Measurements from ENCODE around the gene TSPAN14. TPM values are rescaled to one million over a fixed set of nuclear protein-coding genes. Genes with fewer than 3 reads are reported as not detected.

The TSPAN14 gene
- total and polyA plus RNA-seq, 2 experiments from 2014 or later, result 17.9 to 40.7 TPM

DNA sequence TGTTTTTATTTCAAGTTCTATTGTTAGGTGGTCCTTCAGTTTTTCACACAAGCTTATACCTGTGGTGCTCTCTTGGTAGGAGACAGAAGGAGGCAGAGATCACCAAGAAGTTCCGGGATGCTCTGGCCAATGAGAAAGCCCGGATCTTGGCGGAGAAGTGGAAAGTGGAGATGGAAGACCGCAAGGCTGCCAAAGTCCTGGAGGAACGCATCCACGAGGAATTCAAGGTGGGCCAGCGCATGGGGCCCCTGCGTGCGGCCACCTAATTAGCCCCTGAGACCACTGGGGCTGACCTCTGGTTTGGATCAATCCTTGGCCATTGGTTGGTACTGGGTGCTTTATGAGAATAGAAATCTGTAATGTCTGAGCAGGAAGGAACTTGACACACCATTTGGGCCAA, 117.2 kb downstream of the TSPAN14 start:
- H3K4me3 Mint-ChIP-seq, result no peak overlapping the region
- Histone ChIP-seq H3K36me3 (ENCODE audit: insufficient read depth) (no peaks in the 10 kb centered on the region), H3K27me3 (ENCODE audit: insufficient read depth) (no peaks in the 10 kb centered on the region), H3K9me2 (ENCODE audit: insufficient read depth) (no peaks in the 10 kb centered on the region), H3F3A (replicated peaks; ENCODE audit: low read depth) (no peaks in the 10 kb centered on the region), H3K4me2 (no peak overlapping the region), H3K4me3 (no peak overlapping the region), H3K4me1 (ENCODE audit: insufficient read depth) (no peaks in the 10 kb centered on the region), H4K20me1 (replicated peaks; ENCODE audit: insufficient read depth) (no peaks in the 10 kb centered on the region), H3K79me2 (replicated peaks; ENCODE audit: insufficient read depth) (no peaks in the 10 kb centered on the region), H3K27ac (ENCODE audit: low read depth) (no peak overlapping the region), H2AFZ (no peak overlapping the region)
- TF ChIP-seq EZH2 (IDR thresholded peaks at IDR 0.05; ENCODE audit: low read depth, unreplicated experiment) (no peak), JUNB (IDR thresholded peaks at IDR 0.05; ENCODE audit: unreplicated experiment) (no peak), CREB1 (CRISPR knock-in tag; IDR thresholded peaks at IDR 0.05; ENCODE audit: low read depth) (no peak)
- TF ChIP-seq, protein P1, sequence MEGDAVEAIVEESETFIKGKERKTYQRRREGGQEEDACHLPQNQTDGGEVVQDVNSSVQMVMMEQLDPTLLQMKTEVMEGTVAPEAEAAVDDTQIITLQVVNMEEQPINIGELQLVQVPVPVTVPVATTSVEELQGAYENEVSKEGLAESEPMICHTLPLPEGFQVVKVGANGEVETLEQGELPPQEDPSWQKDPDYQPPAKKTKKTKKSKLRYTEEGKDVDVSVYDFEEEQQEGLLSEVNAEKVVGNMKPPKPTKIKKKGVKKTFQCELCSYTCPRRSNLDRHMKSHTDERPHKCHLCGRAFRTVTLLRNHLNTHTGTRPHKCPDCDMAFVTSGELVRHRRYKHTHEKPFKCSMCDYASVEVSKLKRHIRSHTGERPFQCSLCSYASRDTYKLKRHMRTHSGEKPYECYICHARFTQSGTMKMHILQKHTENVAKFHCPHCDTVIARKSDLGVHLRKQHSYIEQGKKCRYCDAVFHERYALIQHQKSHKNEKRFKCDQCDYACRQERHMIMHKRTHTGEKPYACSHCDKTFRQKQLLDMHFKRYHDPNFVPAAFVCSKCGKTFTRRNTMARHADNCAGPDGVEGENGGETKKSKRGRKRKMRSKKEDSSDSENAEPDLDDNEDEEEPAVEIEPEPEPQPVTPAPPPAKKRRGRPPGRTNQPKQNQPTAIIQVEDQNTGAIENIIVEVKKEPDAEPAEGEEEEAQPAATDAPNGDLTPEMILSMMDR (conservative IDR thresholded peaks at IDR 0.05; ENCODE audit: low read depth in 2 of 2), result no peak
- TF ChIP-seq, protein P2, sequence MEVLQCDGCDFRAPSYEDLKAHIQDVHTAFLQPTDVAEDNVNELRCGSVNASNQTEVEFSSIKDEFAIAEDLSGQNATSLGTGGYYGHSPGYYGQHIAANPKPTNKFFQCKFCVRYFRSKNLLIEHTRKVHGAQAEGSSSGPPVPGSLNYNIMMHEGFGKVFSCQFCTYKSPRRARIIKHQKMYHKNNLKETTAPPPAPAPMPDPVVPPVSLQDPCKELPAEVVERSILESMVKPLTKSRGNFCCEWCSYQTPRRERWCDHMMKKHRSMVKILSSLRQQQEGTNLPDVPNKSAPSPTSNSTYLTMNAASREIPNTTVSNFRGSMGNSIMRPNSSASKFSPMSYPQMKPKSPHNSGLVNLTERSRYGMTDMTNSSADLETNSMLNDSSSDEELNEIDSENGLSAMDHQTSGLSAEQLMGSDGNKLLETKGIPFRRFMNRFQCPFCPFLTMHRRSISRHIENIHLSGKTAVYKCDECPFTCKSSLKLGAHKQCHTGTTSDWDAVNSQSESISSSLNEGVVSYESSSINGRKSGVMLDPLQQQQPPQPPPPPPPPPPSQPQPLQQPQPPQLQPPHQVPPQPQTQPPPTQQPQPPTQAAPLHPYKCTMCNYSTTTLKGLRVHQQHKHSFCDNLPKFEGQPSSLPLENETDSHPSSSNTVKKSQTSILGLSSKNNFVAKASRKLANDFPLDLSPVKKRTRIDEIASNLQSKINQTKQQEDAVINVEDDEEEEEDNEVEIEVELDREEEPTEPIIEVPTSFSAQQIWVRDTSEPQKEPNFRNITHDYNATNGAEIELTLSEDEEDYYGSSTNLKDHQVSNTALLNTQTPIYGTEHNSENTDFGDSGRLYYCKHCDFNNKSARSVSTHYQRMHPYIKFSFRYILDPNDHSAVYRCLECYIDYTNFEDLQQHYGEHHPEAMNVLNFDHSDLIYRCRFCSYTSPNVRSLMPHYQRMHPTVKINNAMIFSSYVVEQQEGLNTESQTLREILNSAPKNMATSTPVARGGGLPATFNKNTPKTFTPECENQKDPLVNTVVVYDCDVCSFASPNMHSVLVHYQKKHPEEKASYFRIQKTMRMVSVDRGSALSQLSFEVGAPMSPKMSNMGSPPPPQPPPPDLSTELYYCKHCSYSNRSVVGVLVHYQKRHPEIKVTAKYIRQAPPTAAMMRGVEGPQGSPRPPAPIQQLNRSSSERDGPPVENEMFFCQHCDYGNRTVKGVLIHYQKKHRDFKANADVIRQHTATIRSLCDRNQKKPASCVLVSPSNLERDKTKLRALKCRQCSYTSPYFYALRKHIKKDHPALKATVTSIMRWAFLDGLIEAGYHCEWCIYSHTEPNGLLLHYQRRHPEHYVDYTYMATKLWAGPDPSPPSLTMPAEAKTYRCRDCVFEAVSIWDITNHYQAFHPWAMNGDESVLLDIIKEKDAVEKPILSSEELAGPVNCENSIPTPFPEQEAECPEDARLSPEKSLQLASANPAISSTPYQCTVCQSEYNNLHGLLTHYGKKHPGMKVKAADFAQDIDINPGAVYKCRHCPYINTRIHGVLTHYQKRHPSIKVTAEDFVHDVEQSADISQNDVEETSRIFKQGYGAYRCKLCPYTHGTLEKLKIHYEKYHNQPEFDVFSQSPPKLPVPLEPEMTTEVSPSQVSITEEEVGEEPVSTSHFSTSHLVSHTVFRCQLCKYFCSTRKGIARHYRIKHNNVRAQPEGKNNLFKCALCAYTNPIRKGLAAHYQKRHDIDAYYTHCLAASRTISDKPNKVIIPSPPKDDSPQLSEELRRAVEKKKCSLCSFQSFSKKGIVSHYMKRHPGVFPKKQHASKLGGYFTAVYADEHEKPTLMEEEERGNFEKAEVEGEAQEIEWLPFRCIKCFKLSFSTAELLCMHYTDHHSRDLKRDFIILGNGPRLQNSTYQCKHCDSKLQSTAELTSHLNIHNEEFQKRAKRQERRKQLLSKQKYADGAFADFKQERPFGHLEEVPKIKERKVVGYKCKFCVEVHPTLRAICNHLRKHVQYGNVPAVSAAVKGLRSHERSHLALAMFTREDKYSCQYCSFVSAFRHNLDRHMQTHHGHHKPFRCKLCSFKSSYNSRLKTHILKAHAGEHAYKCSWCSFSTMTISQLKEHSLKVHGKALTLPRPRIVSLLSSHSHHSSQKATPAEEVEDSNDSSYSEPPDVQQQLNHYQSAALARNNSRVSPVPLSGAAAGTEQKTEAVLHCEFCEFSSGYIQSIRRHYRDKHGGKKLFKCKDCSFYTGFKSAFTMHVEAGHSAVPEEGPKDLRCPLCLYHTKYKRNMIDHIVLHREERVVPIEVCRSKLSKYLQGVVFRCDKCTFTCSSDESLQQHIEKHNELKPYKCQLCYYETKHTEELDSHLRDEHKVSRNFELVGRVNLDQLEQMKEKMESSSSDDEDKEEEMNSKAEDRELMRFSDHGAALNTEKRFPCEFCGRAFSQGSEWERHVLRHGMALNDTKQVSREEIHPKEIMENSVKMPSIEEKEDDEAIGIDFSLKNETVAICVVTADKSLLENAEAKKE (CRISPR knock-in tag; IDR thresholded peaks at IDR 0.05), result no peak
- H3K4me1 Mint-ChIP-seq, result no peaks in the 10 kb centered on the region
- no peak for DNase-seq (ENCODE audit: low spot score)
- ATAC-seq, result no peak
- H3K36me3 Mint-ChIP-seq (ENCODE audit: low read depth), result no peaks in the 10 kb centered on the region
- no peaks in the 10 kb centered on the region for H3K9me3 Mint-ChIP-seq
- no peak overlapping the region for H3K27ac Mint-ChIP-seq
- H3K27me3 Mint-ChIP-seq (ENCODE audit: insufficient read depth, low read depth, poor library complexity), result peaks cover 2% of the 10 kb centered on the region

Data from GM23338 (cell line).